GM21423 (cell line): ENCODE measurements around the gene SLC39A8.
"Not testable (repeated sequence)": the region's sequence is repeated elsewhere in the genome, so short reads cannot be mapped to it uniquely, and the experiment has no call there.

Experiments used
- ATAC-seq: cut with Tn5 transposase; IDR thresholded peaks from one replicate; pipeline ENCODE4 v1.9.1; 2021; ENCODE audit warnings: mild to moderate bottlenecking, moderate library complexity; ENCODE audit not compliant: unreplicated experiment

The SLC39A8 gene

GRCh38 chr4:102344954-102345794, at the start of gene SLC39A8:
Gene SLC39A8, minus strand, starts transcription at chr4:102345482. Its CDS starts 820 bp downstream, at chr4:102344662.
- peak; percentile 81 for ATAC-seq

GRCh38 chr4:102392033-102392744, 46.9 kb upstream of the SLC39A8 start:
- ATAC-seq, result no peak

- peak; percentile 91 for ATAC-seq
These were observed 45.2 kb upstream of the SLC39A8 start for GRCh38 chr4:102390438-102390837.

GRCh38 chr4:102388611-102389010, 43.3 kb upstream of the SLC39A8 start:
- ATAC-seq, result no peak

- ATAC-seq, result no peak
These were observed 42.4 kb upstream of the SLC39A8 start for GRCh38 chr4:102387552-102388150.

GRCh38 chr4:102386966-102387365, 41.7 kb upstream of the SLC39A8 start:
- no peak for ATAC-seq

- not testable (repeated sequence) for ATAC-seq
These were observed 35.0 kb upstream of the SLC39A8 start for GRCh38 chr4:102380253-102380652.

GRCh38 chr4:102362922-102363432, 17.7 kb upstream of the SLC39A8 start:
- no peak for ATAC-seq

GRCh38 chr4:102358128-102358527, 12.8 kb upstream of the SLC39A8 start:
- ATAC-seq, result no peak

- ATAC-seq, result not testable (repeated sequence)
These were observed 12.4 kb upstream of the SLC39A8 start for GRCh38 chr4:102357637-102358036.

- no peak for ATAC-seq
These were observed 11.4 kb upstream of the SLC39A8 start for GRCh38 chr4:102356562-102357202.

- no peak for ATAC-seq
These were observed 10.5 kb upstream of the SLC39A8 start for GRCh38 chr4:102355748-102356147.

GRCh38 chr4:102354671-102355454, 9.6 kb upstream of the SLC39A8 start:
- ATAC-seq, result no peak

- ATAC-seq, result no peak
These were observed 7.5 kb upstream of the SLC39A8 start for GRCh38 chr4:102352781-102353180.

GRCh38 chr4:102350634-102351033, 5.4 kb upstream of the SLC39A8 start:
- ATAC-seq, result no peak

- ATAC-seq, result no peak
These were observed 3.4 kb upstream of the SLC39A8 start for GRCh38 chr4:102348701-102349100.

- ATAC-seq, result no peak
These were observed 466 bp upstream of the SLC39A8 start for GRCh38 chr4:102345795-102346100.

GRCh38 chr4:102344520-102344953, 745 bp downstream of the SLC39A8 start:
- ATAC-seq, result peak; percentile 43

GRCh38 chr4:102343964-102344519, 1.2 kb downstream of the SLC39A8 start:
- ATAC-seq, result peak; percentile 25
